CD4-positive, alpha-beta T cell treated with Interleukin-4 for 4 hours (primary cell): Measurements from ENCODE around the gene LRRC55.

ENCODE experiments used
- DNase-seq: peaks from one replicate; pipeline ENCODE4 v3.0.0-alpha.2; 2020

Gene LRRC55

DNA sequence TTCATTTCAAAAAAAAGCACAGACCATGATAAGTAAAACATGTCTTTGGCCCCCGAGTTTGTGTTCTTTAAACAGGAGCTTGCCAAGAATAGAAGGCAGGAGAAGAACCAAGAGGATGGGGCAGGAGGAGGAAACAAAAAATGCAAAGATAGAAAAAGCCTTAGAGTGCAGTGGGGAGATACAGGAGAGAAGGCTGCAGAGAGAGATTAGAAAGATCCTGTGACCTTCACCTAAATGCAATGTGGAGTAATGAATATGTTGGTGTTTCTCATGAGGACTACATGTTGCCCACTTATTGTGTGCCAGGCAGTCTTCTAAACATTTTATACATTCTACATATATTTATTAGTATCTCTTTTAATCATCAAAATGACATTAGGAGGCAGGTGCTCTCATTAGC is 57.6 kb downstream of the LRRC55 start:
- DNase-seq, result no peak

GRCh38 chr11:57240007-57240406 is 58.3 kb downstream of the LRRC55 start:
- no peak for DNase-seq

DNA sequence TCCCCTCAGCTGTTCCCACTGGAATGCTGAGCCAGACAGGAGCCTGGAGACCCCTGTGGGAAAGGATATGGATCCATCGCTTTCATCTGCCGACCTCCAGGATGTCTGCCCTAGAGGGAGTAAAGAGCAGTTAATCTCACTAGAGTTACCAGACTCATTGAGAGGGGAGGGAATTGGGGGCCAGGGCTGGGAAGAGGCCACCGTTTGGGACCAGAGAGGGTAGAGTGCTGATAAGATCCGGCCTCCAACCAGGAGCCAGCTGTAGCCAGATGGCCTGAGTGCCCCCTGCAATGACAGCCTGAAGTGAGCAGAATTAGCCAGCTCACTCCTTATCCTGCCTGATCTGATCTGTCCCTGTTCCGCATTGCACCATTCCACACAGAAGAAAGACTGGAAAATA is 59.0 kb downstream of the LRRC55 start:
- DNase-seq, result no peak
